ENCODE results near the gene EIF3L.

Gene EIF3L

DNA sequence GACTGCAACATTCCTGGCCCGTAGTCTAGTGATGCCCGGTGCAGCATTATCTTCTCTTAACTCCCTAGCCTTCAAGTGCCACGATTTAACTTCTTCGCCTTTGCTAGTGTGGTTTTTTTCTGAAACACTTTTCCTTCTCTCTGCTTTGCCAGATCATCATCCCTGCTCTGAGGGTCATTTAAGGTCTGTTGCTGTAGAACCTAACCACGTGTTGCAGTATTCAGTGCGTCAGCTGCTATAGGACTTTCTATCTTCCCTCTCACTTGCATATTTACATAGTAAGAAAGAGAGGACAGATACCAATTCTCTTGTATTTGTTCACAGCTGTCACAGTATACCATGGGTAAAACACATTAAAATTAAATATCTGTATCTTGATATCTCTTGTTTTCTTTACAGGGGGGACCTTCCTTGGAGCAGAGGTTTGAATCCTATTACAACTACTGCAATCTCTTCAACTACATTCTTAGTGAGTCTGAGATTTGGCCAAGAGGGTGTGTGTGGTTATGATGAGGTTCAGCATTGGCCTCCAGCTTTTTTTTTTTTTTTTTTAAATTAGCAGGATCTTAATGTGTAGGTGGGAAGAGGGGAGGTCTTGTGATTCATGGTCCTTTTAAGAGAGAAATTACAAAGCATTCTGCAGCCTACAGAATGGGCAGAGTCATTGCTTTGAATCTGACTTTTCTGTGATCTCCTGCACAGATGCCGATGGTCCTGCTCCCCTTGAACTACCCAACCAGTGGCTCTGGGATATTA, 13.5 kb downstream of the EIF3L start:
- H3K4me1 Mint-ChIP-seq (ENCODE audit: low read depth), result peaks cover 12% of the 10 kb centered on the region
- H3K4me3 Mint-ChIP-seq, result no peak overlapping the region
- H3K27me3 Mint-ChIP-seq, result no peaks in the 10 kb centered on the region
- no peaks in the 10 kb centered on the region for H3K9me3 Mint-ChIP-seq
- no peak overlapping the region for H3K27ac Mint-ChIP-seq
- H3K36me3 Mint-ChIP-seq (ENCODE audit: low read depth), result peaks cover 80% of the 10 kb centered on the region

GRCh38 chr22:37865510-37865909, 16.3 kb downstream of the EIF3L start:
- Mint-ChIP-seq H3K27ac (no peak overlapping the region), H3K4me3 (no peak overlapping the region), H3K9me3 (no peaks in the 10 kb centered on the region), H3K36me3 (ENCODE audit: low read depth) (peaks cover 75% of the 10 kb centered on the region), H3K4me1 (ENCODE audit: low read depth) (peaks cover 12% of the 10 kb centered on the region), H3K27me3 (no peaks in the 10 kb centered on the region)

DNA sequence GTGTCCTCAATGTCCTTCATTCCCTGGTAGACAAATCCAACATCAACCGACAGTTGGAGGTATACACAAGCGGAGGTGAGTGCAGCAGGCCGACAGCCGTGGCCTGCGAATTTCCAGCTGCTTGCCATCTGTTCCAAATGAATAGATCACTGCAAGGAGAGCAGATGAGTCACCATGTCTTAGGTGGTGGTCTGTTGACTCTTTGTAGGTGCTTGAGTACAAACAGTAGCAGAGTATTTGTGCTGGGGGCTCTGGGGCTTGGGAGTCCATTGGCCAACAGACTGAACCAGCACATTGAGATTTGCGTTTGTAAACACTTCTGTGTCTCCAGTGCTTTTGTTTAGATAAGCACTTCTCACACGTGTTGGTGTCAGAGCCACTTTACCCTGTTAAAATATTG, 21.1 kb downstream of the EIF3L start:
- Mint-ChIP-seq H3K36me3 (ENCODE audit: low read depth) (peaks cover 68% of the 10 kb centered on the region), H3K27me3 (no peaks in the 10 kb centered on the region), H3K4me1 (ENCODE audit: low read depth) (no peaks in the 10 kb centered on the region), H3K9me3 (no peaks in the 10 kb centered on the region), H3K27ac (no peak overlapping the region), H3K4me3 (no peak overlapping the region)

DNA sequence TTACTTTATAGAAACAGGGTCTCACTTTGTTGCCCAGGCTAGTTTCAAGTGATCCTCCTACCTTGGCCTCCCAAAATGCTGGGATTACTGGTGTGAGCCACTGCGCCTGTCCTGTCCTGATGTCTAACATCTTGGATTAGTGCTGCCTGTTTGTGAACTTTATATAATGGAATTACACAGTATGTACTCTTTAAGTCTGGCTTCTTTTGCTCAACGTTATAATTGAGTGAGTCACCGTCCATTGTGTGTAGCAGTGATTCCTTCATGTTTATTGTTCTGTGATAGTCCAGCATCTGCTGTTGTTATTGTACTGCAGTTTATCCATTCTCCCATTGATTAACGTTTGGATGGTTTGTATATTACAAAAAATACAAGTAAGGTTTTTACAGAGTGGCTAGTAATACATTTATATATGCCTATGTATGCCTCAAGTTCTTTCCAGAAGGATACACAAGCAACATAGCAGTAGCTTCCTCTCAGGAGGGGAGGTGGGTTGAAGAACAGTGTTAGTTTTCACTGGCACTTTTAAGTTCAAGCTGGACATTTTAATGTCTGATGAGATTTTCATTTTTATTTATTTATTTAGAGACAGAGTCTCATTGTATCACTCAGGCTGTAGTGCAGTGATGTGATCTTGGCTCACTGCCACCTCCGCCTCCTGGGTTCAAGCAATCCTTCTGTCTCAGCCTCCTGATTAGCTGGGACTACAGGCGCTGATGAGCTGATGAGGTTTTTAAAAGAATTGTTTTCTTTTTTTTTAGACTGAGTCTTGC, 31.6 kb downstream of the EIF3L start:
- H3K4me3 Mint-ChIP-seq, result no peak overlapping the region
- H3K27ac Mint-ChIP-seq, result no peak overlapping the region
- no peaks in the 10 kb centered on the region for H3K4me1 Mint-ChIP-seq (ENCODE audit: low read depth)
- peaks cover 57% of the 10 kb centered on the region for H3K36me3 Mint-ChIP-seq (ENCODE audit: low read depth)
- no peaks in the 10 kb centered on the region for H3K27me3 Mint-ChIP-seq
- H3K9me3 Mint-ChIP-seq, result no peaks in the 10 kb centered on the region

- H3K27me3 Mint-ChIP-seq, result no peaks in the 10 kb centered on the region
- H3K4me1 Mint-ChIP-seq (ENCODE audit: low read depth), result no peaks in the 10 kb centered on the region
- no peaks in the 10 kb centered on the region for H3K9me3 Mint-ChIP-seq
- H3K27ac Mint-ChIP-seq, result no peak overlapping the region
- peaks cover 53% of the 10 kb centered on the region for H3K36me3 Mint-ChIP-seq (ENCODE audit: low read depth)
- no peak overlapping the region for H3K4me3 Mint-ChIP-seq
Measured at GRCh38 chr22:37884420-37884819, 35.2 kb downstream of the EIF3L start.

DNA sequence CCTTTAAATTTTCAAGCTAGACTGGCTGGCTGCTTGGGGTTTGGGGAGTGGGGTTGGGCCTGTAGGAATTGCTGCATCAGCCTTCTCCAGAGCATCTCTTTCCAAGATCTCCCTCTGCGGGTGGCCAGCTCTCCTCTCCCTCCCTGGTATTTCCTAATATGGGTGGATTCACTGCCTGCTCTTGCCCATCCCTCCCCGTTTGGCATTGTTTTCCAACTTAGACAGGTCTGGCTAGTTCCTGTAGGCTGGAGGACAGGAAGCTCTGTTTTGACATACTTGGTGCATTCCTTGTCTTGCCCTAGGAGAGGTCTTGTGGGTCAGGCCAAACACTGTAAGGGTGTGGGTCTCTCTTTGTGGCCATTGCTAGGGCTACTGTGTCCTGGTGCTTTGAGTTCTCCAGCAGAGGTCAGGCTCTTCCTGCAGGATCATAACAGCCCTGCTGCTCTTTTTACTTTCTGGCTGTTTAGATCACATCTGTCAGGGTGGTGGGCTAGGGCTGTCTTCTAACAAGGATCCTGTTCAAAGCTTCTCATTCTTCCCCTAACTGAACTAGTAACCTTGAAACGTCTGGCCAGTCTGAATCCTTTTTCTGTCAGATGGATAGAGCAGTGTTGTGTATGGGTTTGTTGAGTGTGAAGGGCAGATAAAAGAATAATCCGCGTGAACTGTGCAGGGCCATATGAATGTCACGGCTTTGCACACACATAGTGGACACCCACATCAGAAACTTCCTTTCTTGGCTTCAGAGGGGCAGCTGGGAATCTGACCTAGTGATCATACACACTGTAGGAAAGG, 38.6 kb downstream of the EIF3L start:
- H3K9me3 Mint-ChIP-seq, result no peaks in the 10 kb centered on the region
- no peak overlapping the region for H3K4me3 Mint-ChIP-seq
- H3K27ac Mint-ChIP-seq, result no peak overlapping the region
- no peaks in the 10 kb centered on the region for H3K4me1 Mint-ChIP-seq (ENCODE audit: low read depth)
- H3K36me3 Mint-ChIP-seq (ENCODE audit: low read depth), result peaks cover 57% of the 10 kb centered on the region
- H3K27me3 Mint-ChIP-seq, result no peaks in the 10 kb centered on the region

GRCh38 chr22:37891926-37892325, 42.7 kb downstream of the EIF3L start:
- Mint-ChIP-seq H3K27ac (peak overlapping the region; percentile 4), H3K36me3 (ENCODE audit: low read depth) (peaks cover 39% of the 10 kb centered on the region)

DNA sequence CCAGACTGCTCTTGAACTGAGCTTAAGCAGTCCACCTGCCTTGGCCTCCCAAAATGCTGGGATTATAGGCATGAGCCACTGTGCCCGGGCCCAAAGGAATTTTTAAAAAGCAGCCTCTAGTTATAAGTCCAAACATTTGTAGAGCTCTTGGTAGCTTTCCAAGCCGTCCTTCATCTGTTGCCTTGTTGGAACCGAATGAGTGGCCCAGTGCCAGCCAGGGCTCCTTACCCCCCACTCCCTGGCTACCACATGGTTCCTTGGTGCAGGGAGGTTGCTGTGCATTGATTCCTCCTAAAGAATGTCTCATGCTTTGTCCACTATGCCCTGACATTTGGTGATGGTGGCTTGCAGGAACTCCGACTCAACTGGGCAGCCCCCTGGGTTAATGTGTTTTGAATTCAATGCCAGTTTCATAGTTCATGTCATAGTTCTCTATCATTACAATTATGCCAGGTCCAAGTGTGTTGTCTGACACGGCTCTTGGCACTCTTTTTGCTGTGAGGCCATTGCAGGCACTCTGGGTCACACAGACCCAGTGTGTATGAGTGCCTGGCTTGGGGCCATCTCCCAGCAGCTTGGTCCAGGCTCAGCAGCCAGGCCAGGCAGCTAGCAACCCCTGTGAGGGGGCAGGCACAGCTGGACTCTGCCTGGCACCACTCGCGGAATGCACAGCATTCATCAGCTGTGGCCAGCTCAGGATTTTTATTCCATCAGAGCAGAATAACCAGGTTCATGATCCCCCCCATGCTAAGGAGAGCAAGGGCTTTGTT, 43.5 kb downstream of the EIF3L start:
- Mint-ChIP-seq H3K9me3 (no peaks in the 10 kb centered on the region), H3K27ac (no peak overlapping the region), H3K27me3 (no peaks in the 10 kb centered on the region), H3K4me1 (ENCODE audit: low read depth) (peaks cover 25% of the 10 kb centered on the region), H3K4me3 (no peak overlapping the region), H3K36me3 (ENCODE audit: low read depth) (peaks cover 34% of the 10 kb centered on the region)

More at GRCh38 chr22:37891926-37892325, 42.7 kb downstream of the EIF3L start:
- H3K4me3 Mint-ChIP-seq, result no peak overlapping the region
- H3K9me3 Mint-ChIP-seq, result no peaks in the 10 kb centered on the region
- peaks cover 24% of the 10 kb centered on the region for H3K4me1 Mint-ChIP-seq (ENCODE audit: low read depth)
- no peaks in the 10 kb centered on the region for H3K27me3 Mint-ChIP-seq

GRCh38 chr22:37893583-37893983, 44.4 kb downstream of the EIF3L start:
- no peak overlapping the region for H3K4me3 Mint-ChIP-seq
- H3K36me3 Mint-ChIP-seq (ENCODE audit: low read depth), result peaks cover 26% of the 10 kb centered on the region
- no peaks in the 10 kb centered on the region for H3K27me3 Mint-ChIP-seq
- H3K4me1 Mint-ChIP-seq (ENCODE audit: low read depth), result peaks cover 25% of the 10 kb centered on the region
- no peaks in the 10 kb centered on the region for H3K9me3 Mint-ChIP-seq
- H3K27ac Mint-ChIP-seq, result no peak overlapping the region

DNA sequence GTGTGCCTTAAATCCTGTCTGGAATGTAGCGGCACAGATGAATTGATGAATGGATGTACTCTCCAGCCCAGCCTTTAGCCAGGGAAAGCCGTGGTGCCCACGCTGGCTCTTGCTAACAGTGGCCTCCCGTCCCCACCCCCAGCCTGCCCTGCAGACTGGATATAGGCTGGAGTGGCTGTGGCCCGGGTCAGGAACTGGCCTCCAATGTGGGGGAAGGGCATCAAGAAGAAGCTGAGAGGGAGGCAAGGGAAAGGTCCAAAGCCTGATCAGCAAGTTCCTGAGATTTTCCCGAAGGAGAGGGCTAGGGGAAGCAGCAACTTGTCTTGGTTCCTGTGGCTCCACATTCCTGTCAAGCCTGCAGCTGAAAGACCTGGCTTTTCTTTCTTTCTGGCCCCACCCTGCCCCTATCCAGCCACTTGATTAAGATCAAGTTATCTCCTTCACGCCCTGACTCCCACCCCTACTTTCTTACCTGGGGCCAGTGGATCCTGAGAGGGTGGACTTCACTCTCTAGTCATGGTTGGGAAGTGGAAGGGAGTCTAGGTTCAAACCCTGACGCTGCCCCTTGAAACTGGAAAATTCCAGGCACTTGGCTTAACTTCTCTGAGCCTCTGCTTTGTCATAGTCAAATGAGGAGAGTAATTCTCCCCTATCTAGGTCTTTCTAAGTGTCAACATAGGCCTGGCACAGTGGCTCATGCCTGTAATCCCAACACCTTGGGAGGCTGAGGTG, 45.9 kb downstream of the EIF3L start:
- H3K4me3 Mint-ChIP-seq, result no peak overlapping the region
- H3K36me3 Mint-ChIP-seq (ENCODE audit: low read depth), result peaks cover 17% of the 10 kb centered on the region
- H3K4me1 Mint-ChIP-seq (ENCODE audit: low read depth), result peaks cover 25% of the 10 kb centered on the region
- H3K9me3 Mint-ChIP-seq, result no peaks in the 10 kb centered on the region
- peak overlapping the region; percentile 52 for H3K27ac Mint-ChIP-seq
- no peaks in the 10 kb centered on the region for H3K27me3 Mint-ChIP-seq

DNA sequence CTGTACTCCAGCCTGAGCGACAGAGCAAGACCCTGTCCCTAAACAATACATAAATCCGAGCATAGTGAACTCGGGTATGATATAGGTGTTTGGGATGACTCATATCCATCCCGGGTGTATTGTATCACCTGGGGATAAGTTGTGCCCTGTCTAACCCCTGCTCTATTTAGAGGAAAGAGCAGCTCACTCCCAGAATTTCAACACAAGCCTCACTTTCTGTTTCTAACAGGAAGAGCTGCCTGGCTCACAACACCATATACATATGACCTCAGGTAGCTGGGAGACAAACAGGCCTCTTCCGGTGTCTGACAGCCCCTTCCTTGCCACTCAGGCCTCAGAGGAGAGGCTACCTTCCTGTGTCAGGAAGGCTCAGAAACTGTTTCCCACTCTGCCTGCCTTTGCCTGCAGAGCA, 47.0 kb downstream of the EIF3L start:
- H3K9me3 Mint-ChIP-seq, result no peaks in the 10 kb centered on the region
- peaks cover 15% of the 10 kb centered on the region for H3K36me3 Mint-ChIP-seq (ENCODE audit: low read depth)
- H3K4me3 Mint-ChIP-seq, result no peak overlapping the region
- H3K4me1 Mint-ChIP-seq (ENCODE audit: low read depth), result peaks cover 25% of the 10 kb centered on the region
- H3K27me3 Mint-ChIP-seq, result no peaks in the 10 kb centered on the region
- H3K27ac Mint-ChIP-seq, result peak overlapping the region; percentile 74

- peak overlapping the region; percentile 74 for H3K27ac Mint-ChIP-seq
- peaks cover 8% of the 10 kb centered on the region for H3K36me3 Mint-ChIP-seq (ENCODE audit: low read depth)
- H3K9me3 Mint-ChIP-seq, result no peaks in the 10 kb centered on the region
- peaks cover 25% of the 10 kb centered on the region for H3K4me1 Mint-ChIP-seq (ENCODE audit: low read depth)
- H3K4me3 Mint-ChIP-seq, result no peak overlapping the region
- no peaks in the 10 kb centered on the region for H3K27me3 Mint-ChIP-seq
Measured at GRCh38 chr22:37896939-37897338, 47.7 kb downstream of the EIF3L start.

DNA sequence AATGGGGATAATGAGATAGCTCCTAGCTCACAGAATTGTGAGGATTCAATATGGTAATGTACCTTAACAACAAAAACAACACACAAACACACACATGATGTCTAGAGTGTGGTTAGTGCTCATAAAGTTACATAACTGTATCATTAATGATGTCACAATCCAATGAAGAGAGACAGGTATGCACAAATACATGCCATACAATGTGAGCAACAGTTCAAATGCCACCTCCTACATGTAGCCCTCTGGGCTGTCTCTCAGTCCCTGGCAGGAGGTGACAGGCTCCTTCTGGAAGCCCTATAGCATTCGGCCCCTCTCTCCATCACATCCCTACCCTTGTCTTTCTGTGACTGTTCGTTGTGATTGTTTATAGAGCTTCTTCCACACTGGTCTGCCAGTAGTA, 48.6 kb downstream of the EIF3L start:
- Mint-ChIP-seq H3K27ac (no peak overlapping the region), H3K4me3 (no peak overlapping the region), H3K4me1 (ENCODE audit: low read depth) (peaks cover 25% of the 10 kb centered on the region), H3K27me3 (no peaks in the 10 kb centered on the region), H3K9me3 (no peaks in the 10 kb centered on the region), H3K36me3 (ENCODE audit: low read depth) (peaks cover 3% of the 10 kb centered on the region)
